ENCODE data around the gene DGCR6.
"Not testable (repeated sequence)": the region's sequence is repeated elsewhere in the genome, so short reads cannot be mapped to it uniquely, and the experiment has no call there.

DGCR6 gene

DNA sequence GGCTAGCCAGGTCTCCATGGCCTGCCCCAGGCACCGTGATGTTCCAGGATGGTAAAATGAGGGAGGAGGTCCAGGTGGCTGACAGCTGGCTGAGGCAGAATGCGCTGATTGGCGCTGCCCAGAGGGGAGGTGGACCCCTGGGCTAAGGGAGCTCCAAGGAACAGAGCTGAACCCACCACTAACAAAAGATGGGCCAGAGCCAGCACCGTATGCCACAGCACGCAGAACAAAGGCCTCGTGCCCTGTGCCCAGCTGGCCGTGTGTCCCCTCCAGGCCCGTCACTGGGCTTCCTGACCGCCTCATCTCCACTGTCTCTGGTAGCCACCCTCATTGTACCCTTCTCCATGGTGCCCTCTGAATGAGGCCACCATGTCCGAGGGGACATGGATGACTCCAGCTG is 49.6 kb downstream of the DGCR6 start:
- Histone ChIP-seq H3K9ac (ENCODE audit: low read length) (no peak overlapping the region), H3K9me3 (ENCODE audit: control insufficient read depth, insufficient read depth, low read depth, low read length) (no peaks in the 10 kb centered on the region), H3K27me3 (ENCODE audit: control insufficient read depth, insufficient read depth, low read length) (no peaks in the 10 kb centered on the region), H3K4me3 (ENCODE audit: low read depth, low read length) (no peak overlapping the region), H3K4me1 (ENCODE audit: control insufficient read depth, insufficient read depth, low read length) (no peaks in the 10 kb centered on the region), H3K36me3 (ENCODE audit: control insufficient read depth, insufficient read depth, low read length) (no peaks in the 10 kb centered on the region), H3K27ac (ENCODE audit: low read depth, low read length) (no peak overlapping the region)

DNA sequence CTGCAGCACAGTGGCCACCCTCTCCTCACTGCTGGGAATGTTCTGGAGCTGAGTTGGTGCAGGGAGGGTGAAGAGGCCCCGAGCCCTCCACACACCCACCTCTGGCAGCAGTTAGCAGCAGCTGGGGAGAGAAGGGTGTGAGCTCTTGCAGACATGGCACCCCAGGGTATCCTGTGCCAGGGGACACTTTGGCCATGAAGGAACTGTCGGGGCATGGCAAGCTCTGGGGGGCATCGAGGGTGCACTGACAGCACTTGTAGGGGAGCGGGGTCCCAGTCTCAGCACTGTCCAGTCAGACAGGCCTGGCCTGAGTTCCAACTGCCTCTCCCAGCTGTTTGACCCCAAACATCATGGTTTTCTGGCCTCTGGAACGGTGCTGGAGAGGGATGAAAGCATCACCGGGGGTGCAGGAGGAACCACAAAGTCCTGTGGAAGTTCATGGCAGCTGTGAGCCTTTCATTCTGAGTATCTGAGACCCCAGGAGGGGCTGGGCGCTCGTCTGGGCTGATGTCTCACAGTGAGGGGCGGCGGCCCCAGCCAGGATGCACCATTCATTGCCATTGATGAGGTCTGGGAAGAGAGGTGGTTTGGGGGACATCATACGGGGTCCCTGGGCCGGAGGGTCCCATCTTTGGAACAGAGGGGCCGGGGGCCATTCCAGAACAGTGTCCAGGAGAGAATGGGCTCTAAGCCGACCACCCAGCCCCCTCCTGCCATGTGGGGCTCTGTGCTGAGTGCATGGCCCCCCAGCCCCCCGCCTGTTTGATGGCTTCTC is 50.2 kb downstream of the DGCR6 start:
- H3K4me3 ChIP-seq (ENCODE audit: low read depth, low read length); H3K27me3 ChIP-seq (ENCODE audit: control insufficient read depth, insufficient read depth, low read length); H3K9me3 ChIP-seq (ENCODE audit: control insufficient read depth, insufficient read depth, low read depth, low read length); H3K36me3 ChIP-seq (ENCODE audit: control insufficient read depth, insufficient read depth, low read length); H3K9ac ChIP-seq (ENCODE audit: low read length); H3K27ac ChIP-seq (ENCODE audit: low read depth, low read length); H3K4me1 ChIP-seq (ENCODE audit: control insufficient read depth, insufficient read depth, low read length): not testable (repeated sequence)

DNA sequence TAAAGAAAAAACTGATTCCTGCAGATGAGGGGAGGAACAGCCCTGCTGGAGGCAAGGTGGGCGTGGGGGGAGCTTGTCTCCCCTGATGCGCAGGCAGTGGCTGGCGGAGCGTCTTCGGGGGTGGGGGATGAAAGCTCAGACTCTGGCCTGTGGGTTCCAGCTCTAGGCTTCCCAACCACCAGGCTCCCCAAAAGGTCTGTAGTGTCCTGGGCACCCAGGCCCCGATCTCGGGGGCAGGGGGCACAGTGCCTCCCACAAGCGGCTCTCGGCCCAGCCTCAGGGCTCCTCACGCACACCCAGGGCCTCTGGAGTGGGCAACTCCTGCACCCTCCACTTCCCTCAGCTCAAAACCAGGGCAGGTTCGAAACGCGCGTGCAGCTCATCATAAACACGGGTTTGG is 50.8 kb downstream of the DGCR6 start:
- not testable (repeated sequence) for H3K36me3 ChIP-seq (ENCODE audit: control insufficient read depth, insufficient read depth, low read length); H3K9me3 ChIP-seq (ENCODE audit: control insufficient read depth, insufficient read depth, low read depth, low read length); H3K27ac ChIP-seq (ENCODE audit: low read depth, low read length); H3K4me3 ChIP-seq (ENCODE audit: low read depth, low read length); H3K27me3 ChIP-seq (ENCODE audit: control insufficient read depth, insufficient read depth, low read length); H3K9ac ChIP-seq (ENCODE audit: low read length); H3K4me1 ChIP-seq (ENCODE audit: control insufficient read depth, insufficient read depth, low read length)

DNA sequence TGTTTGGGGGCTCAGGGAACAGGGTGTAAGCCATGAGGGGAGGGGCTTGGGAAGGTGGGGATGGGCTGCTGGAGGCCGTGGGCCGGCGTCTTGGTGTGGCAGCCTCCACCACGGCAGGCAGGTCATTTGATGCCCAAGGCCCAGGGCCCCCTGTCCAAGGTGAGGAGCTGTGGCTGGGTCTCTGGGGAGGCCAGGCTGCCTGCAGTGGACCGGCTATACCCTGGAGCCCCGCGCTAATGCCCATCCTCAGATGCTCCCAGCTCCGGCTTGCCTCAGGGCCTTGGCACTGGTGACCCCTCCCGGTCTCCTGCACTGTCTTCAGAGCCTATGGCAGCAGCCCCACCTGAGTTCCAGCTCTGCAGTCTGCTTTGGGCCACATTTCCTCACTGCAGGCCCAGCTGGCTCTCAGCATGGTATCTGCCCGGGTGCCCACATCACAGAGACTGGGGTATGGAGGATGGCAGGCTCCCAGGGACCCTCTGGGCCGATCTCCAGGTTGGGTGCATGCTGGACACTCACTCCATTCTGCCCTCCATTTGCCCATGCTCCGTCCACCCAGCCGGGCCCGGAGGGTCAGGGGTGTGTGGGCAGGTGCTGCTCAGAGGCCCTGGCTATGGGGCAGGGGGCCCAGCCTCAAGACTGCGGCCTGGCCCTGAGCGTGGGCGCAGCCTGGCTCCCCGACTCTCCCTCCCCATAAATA is 51.7 kb downstream of the DGCR6 start:
- not testable (repeated sequence) for H3K4me3 ChIP-seq (ENCODE audit: low read depth, low read length); H3K27ac ChIP-seq (ENCODE audit: low read depth, low read length); H3K4me1 ChIP-seq (ENCODE audit: control insufficient read depth, insufficient read depth, low read length); H3K9ac ChIP-seq (ENCODE audit: low read length); H3K36me3 ChIP-seq (ENCODE audit: control insufficient read depth, insufficient read depth, low read length); H3K27me3 ChIP-seq (ENCODE audit: control insufficient read depth, insufficient read depth, low read length); H3K9me3 ChIP-seq (ENCODE audit: control insufficient read depth, insufficient read depth, low read depth, low read length)

DNA sequence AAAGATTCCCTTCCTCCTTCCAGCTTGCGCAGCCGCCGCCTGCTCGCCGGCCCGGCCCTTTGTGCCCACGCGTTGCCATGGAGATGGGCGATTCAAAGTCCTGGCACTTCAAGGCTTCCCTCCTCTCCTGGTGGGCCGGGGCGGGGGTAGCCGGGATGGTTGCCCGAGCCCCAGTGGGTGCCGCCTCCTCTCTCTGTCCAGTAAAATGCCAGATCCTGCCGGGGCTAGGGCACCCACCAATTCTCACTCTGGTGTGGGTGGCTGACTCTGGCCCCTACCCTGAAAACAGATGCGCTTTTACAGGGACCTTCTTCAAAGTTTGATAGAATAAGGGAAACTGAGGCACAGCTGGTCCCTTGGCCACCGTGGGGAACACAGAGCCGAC is 52.2 kb downstream of the DGCR6 start:
- H3K4me1 ChIP-seq (ENCODE audit: control insufficient read depth, insufficient read depth, low read length); H3K9me3 ChIP-seq (ENCODE audit: control insufficient read depth, insufficient read depth, low read depth, low read length); H3K9ac ChIP-seq (ENCODE audit: low read length); H3K27ac ChIP-seq (ENCODE audit: low read depth, low read length); H3K4me3 ChIP-seq (ENCODE audit: low read depth, low read length); H3K27me3 ChIP-seq (ENCODE audit: control insufficient read depth, insufficient read depth, low read length); H3K36me3 ChIP-seq (ENCODE audit: control insufficient read depth, insufficient read depth, low read length): not testable (repeated sequence)

DNA sequence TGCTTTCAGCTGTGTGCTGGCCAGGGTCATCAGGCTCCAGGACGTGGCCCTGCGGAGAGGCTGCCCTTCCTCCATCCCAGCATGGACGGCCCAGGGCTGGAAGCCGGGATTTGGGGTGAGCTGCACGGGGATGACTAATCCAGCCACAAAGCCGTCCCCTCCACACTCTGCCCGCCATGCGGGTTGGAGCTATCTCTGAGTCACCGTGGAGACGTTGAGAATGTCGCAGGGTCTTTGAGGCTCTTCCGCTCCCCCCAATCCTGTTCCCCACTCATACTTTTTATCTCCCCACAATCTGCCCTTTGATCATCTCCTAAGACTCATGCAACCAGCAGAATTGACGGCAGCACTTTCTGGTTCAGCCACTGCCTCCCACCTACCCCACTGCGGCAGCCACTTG is 52.6 kb downstream of the DGCR6 start:
- H3K9me3 ChIP-seq (ENCODE audit: control insufficient read depth, insufficient read depth, low read depth, low read length); H3K36me3 ChIP-seq (ENCODE audit: control insufficient read depth, insufficient read depth, low read length); H3K4me1 ChIP-seq (ENCODE audit: control insufficient read depth, insufficient read depth, low read length); H3K27me3 ChIP-seq (ENCODE audit: control insufficient read depth, insufficient read depth, low read length); H3K9ac ChIP-seq (ENCODE audit: low read length); H3K4me3 ChIP-seq (ENCODE audit: low read depth, low read length); H3K27ac ChIP-seq (ENCODE audit: low read depth, low read length): not testable (repeated sequence)

DNA sequence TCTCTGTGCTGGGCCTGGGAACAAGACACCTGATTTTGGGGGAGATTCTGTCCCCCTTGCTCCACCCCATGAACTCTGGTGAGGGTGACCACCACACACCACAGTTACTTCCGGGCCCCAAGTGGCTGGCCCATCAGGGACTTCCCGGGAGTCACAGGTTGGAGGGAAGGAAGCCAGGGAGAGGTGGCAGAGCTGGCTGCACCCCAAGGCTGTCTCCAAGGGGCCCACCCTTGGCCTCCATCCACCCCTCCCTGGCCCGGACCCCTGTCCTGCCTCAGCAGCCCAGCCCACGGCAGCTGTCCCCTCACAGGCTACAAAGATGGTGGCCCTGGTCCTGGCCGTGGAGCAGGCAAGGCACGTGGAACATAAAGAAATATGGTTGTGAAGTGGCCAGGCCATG is 53.1 kb downstream of the DGCR6 start:
- not testable (repeated sequence) for H3K27ac ChIP-seq (ENCODE audit: low read depth, low read length); H3K36me3 ChIP-seq (ENCODE audit: control insufficient read depth, insufficient read depth, low read length); H3K4me1 ChIP-seq (ENCODE audit: control insufficient read depth, insufficient read depth, low read length); H3K4me3 ChIP-seq (ENCODE audit: low read depth, low read length); H3K27me3 ChIP-seq (ENCODE audit: control insufficient read depth, insufficient read depth, low read length); H3K9ac ChIP-seq (ENCODE audit: low read length); H3K9me3 ChIP-seq (ENCODE audit: control insufficient read depth, insufficient read depth, low read depth, low read length)

DNA sequence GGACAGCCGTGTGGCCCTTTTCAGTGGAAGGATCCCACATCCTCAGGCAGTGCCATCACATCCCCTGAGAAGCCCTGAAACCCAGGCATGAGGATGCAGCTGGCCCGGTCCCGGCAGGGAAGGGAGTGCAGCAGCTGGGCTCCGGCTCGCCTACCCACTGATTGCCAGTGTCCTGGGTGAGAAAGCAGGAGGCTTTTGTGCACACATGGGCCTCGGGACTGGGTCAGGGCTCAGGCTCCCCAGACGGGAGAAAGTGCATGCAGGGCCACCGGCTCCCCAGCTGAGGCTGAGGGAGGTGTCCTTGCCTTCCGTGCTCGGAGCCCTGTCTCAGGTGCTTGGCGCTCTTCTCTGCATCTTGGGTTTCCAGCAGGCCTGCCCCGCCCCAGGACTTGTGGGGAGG is 53.6 kb downstream of the DGCR6 start:
- not testable (repeated sequence) for H3K4me1 ChIP-seq (ENCODE audit: control insufficient read depth, insufficient read depth, low read length); H3K9me3 ChIP-seq (ENCODE audit: control insufficient read depth, insufficient read depth, low read depth, low read length); H3K36me3 ChIP-seq (ENCODE audit: control insufficient read depth, insufficient read depth, low read length); H3K9ac ChIP-seq (ENCODE audit: low read length); H3K27ac ChIP-seq (ENCODE audit: low read depth, low read length); H3K27me3 ChIP-seq (ENCODE audit: control insufficient read depth, insufficient read depth, low read length); H3K4me3 ChIP-seq (ENCODE audit: low read depth, low read length)

DNA sequence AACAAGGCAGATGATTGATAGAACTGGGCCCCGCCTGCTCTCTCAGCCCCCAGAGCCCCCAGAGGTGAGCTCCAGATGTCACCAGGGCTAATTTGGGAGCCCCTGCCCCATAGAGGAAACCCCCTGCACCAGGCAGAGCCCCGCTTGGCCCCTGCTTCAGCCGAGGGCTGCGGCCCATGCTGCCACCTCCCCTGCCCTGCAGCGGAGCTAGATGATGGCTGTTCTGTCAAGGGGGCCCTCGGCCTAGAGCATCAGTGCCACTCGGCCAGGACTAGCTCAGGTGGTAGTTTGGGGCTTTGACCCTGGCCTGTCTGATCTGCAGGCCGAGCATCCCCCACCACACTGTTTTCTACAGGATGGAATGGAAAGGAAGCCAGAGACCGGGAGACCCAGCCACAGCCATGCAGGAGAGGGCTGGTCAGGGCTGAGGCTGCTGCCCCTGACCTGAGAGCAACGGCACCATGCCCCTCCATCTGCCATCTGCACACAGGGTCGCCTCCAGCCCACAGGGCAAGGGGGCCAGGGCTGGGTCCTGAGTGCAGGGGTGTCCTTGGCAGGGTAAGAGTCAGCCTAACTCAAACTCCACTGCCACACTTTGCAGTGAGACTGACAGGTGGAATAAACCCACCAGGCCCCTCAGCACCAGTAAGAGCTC is 54.2 kb downstream of the DGCR6 start:
- H3K4me3 ChIP-seq (ENCODE audit: low read depth, low read length); H3K9ac ChIP-seq (ENCODE audit: low read length); H3K27me3 ChIP-seq (ENCODE audit: control insufficient read depth, insufficient read depth, low read length); H3K9me3 ChIP-seq (ENCODE audit: control insufficient read depth, insufficient read depth, low read depth, low read length); H3K4me1 ChIP-seq (ENCODE audit: control insufficient read depth, insufficient read depth, low read length); H3K27ac ChIP-seq (ENCODE audit: low read depth, low read length); H3K36me3 ChIP-seq (ENCODE audit: control insufficient read depth, insufficient read depth, low read length): not testable (repeated sequence)

DNA sequence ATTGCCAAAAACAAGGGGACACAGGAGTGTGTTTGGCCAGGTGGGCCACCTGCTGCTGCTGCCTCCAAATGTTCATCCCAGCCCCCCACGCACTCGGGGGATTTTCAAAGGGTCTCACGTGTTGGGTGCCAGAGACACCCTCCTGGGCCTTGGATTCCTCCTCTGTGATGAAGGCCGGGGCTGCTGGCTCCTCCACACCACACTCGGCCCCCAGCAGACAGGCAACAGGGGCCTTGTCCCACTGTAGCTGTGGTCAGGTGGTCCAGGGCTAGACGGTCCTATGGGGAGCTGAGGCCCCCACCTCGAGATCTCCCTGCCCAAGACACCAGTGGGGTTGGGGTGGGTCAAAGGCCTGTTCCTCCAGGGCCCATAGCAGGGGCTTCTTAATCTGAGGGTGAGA is 55.1 kb downstream of the DGCR6 start:
- H3K36me3 ChIP-seq (ENCODE audit: control insufficient read depth, insufficient read depth, low read length); H3K27ac ChIP-seq (ENCODE audit: low read depth, low read length); H3K9ac ChIP-seq (ENCODE audit: low read length); H3K9me3 ChIP-seq (ENCODE audit: control insufficient read depth, insufficient read depth, low read depth, low read length); H3K27me3 ChIP-seq (ENCODE audit: control insufficient read depth, insufficient read depth, low read length); H3K4me3 ChIP-seq (ENCODE audit: low read depth, low read length); H3K4me1 ChIP-seq (ENCODE audit: control insufficient read depth, insufficient read depth, low read length): not testable (repeated sequence)
